ENCODE data around the gene FAT2. TPM values are rescaled to one million over a fixed set of nuclear protein-coding genes. Genes with fewer than 3 reads are reported as not detected.

FAT2 gene
- total RNA-seq, 1 experiment from 2014 or later = not detected

- H3K4me3 ChIP-seq (ENCODE audit: low read length) = no peak overlapping the region
- no peak overlapping the region for H3K27ac ChIP-seq (ENCODE audit: low read length)
- no peaks in the 10 kb centered on the region for H3K9me2 ChIP-seq (replicated peaks; ENCODE audit: insufficient read depth, low read length)
- no peaks in the 10 kb centered on the region for H3K27me3 ChIP-seq (ENCODE audit: low read length)
- no peak overlapping the region for H2AFZ ChIP-seq (ENCODE audit: low read length)
- H3K4me2 ChIP-seq (ENCODE audit: low read depth, low read length, poor library complexity, severe bottlenecking) = no peak overlapping the region
- no peaks in the 10 kb centered on the region for H3K4me1 ChIP-seq (ENCODE audit: low read length)
- no peaks in the 10 kb centered on the region for H3K79me2 ChIP-seq (ENCODE audit: low read length)
- no peaks in the 10 kb centered on the region for H3K9me3 ChIP-seq (ENCODE audit: low read length)
- no peak for DNase-seq
- no peaks in the 10 kb centered on the region for H3K36me3 ChIP-seq (ENCODE audit: insufficient read depth, low read length)
- H3K9ac ChIP-seq (ENCODE audit: low read length) = no peak overlapping the region
- H4K20me1 ChIP-seq (ENCODE audit: insufficient read depth, low read depth, low read length) = no peaks in the 10 kb centered on the region
Observed at GRCh38 chr5:151617841-151618710, 26.9 kb upstream of the FAT2 start.

GRCh38 chr5:151617383-151617840, 26.3 kb upstream of the FAT2 start:
- no peaks in the 10 kb centered on the region for H3K36me3 ChIP-seq (ENCODE audit: insufficient read depth, low read length)
- no peaks in the 10 kb centered on the region for H4K20me1 ChIP-seq (ENCODE audit: insufficient read depth, low read depth, low read length)
- no peak overlapping the region for H2AFZ ChIP-seq (ENCODE audit: low read length)
- H3K4me1 ChIP-seq (ENCODE audit: low read length) = no peaks in the 10 kb centered on the region
- H3K9ac ChIP-seq (ENCODE audit: low read length) = no peak overlapping the region
- no peak overlapping the region for H3K4me2 ChIP-seq (ENCODE audit: low read depth, low read length, poor library complexity, severe bottlenecking)
- DNase-seq = no peak
- H3K4me3 ChIP-seq (ENCODE audit: low read length) = no peak overlapping the region
- no peaks in the 10 kb centered on the region for H3K9me3 ChIP-seq (ENCODE audit: low read length)
- no peaks in the 10 kb centered on the region for H3K79me2 ChIP-seq (ENCODE audit: low read length)
- no peaks in the 10 kb centered on the region for H3K27me3 ChIP-seq (ENCODE audit: low read length)
- H3K9me2 ChIP-seq (replicated peaks; ENCODE audit: insufficient read depth, low read length) = no peaks in the 10 kb centered on the region
- H3K27ac ChIP-seq (ENCODE audit: low read length) = no peak overlapping the region

- Histone ChIP-seq H3K4me2 (ENCODE audit: low read depth, low read length, poor library complexity, severe bottlenecking) (no peak overlapping the region), H3K4me3 (ENCODE audit: low read length) (no peak overlapping the region), H3K79me2 (ENCODE audit: low read length) (no peaks in the 10 kb centered on the region), H2AFZ (ENCODE audit: low read length) (no peak overlapping the region), H3K4me1 (ENCODE audit: low read length) (no peaks in the 10 kb centered on the region), H3K9me3 (ENCODE audit: low read length) (no peaks in the 10 kb centered on the region), H3K27ac (ENCODE audit: low read length) (no peak overlapping the region), H3K9ac (ENCODE audit: low read length) (no peak overlapping the region), H3K9me2 (replicated peaks; ENCODE audit: insufficient read depth, low read length) (no peaks in the 10 kb centered on the region), H3K36me3 (ENCODE audit: insufficient read depth, low read length) (no peaks in the 10 kb centered on the region), H3K27me3 (ENCODE audit: low read length) (no peaks in the 10 kb centered on the region), H4K20me1 (ENCODE audit: insufficient read depth, low read depth, low read length) (no peaks in the 10 kb centered on the region)
- no peak for DNase-seq
Observed at GRCh38 chr5:151615431-151615830, 24.3 kb upstream of the FAT2 start.

- Histone ChIP-seq H3K9me2 (replicated peaks; ENCODE audit: insufficient read depth, low read length) (no peaks in the 10 kb centered on the region), H2AFZ (ENCODE audit: low read length) (no peak overlapping the region), H4K20me1 (ENCODE audit: insufficient read depth, low read depth, low read length) (no peaks in the 10 kb centered on the region), H3K27me3 (ENCODE audit: low read length) (no peaks in the 10 kb centered on the region), H3K4me1 (ENCODE audit: low read length) (no peaks in the 10 kb centered on the region), H3K9ac (ENCODE audit: low read length) (no peak overlapping the region), H3K4me2 (ENCODE audit: low read depth, low read length, poor library complexity, severe bottlenecking) (no peak overlapping the region), H3K4me3 (ENCODE audit: low read length) (no peak overlapping the region), H3K36me3 (ENCODE audit: insufficient read depth, low read length) (no peaks in the 10 kb centered on the region), H3K27ac (ENCODE audit: low read length) (no peak overlapping the region), H3K9me3 (ENCODE audit: low read length) (no peaks in the 10 kb centered on the region), H3K79me2 (ENCODE audit: low read length) (no peaks in the 10 kb centered on the region)
- DNase-seq = no peak
Observed at GRCh38 chr5:151614565-151614964, 23.4 kb upstream of the FAT2 start.

GRCh38 chr5:151612689-151613427, 21.7 kb upstream of the FAT2 start:
- Histone ChIP-seq H3K4me2 (ENCODE audit: low read depth, low read length, poor library complexity, severe bottlenecking) (no peak overlapping the region), H3K27ac (ENCODE audit: low read length) (no peak overlapping the region), H3K9ac (ENCODE audit: low read length) (no peak overlapping the region), H3K4me1 (ENCODE audit: low read length) (no peaks in the 10 kb centered on the region), H4K20me1 (ENCODE audit: insufficient read depth, low read depth, low read length) (no peaks in the 10 kb centered on the region), H3K9me3 (ENCODE audit: low read length) (no peaks in the 10 kb centered on the region), H3K79me2 (ENCODE audit: low read length) (no peaks in the 10 kb centered on the region), H3K36me3 (ENCODE audit: insufficient read depth, low read length) (no peaks in the 10 kb centered on the region), H2AFZ (ENCODE audit: low read length) (no peak overlapping the region), H3K27me3 (ENCODE audit: low read length) (no peaks in the 10 kb centered on the region), H3K4me3 (ENCODE audit: low read length) (no peak overlapping the region), H3K9me2 (replicated peaks; ENCODE audit: insufficient read depth, low read length) (no peaks in the 10 kb centered on the region)
- no peak for DNase-seq

GRCh38 chr5:151611127-151611775, 20.1 kb upstream of the FAT2 start:
- Histone ChIP-seq H3K9me3 (ENCODE audit: low read length) (no peaks in the 10 kb centered on the region), H4K20me1 (ENCODE audit: insufficient read depth, low read depth, low read length) (no peaks in the 10 kb centered on the region), H3K36me3 (ENCODE audit: insufficient read depth, low read length) (no peaks in the 10 kb centered on the region), H3K4me2 (ENCODE audit: low read depth, low read length, poor library complexity, severe bottlenecking) (no peak overlapping the region), H3K79me2 (ENCODE audit: low read length) (no peaks in the 10 kb centered on the region), H3K9ac (ENCODE audit: low read length) (no peak overlapping the region), H3K9me2 (replicated peaks; ENCODE audit: insufficient read depth, low read length) (no peaks in the 10 kb centered on the region), H3K4me1 (ENCODE audit: low read length) (no peaks in the 10 kb centered on the region), H3K4me3 (ENCODE audit: low read length) (no peak overlapping the region), H3K27me3 (ENCODE audit: low read length) (no peaks in the 10 kb centered on the region), H2AFZ (ENCODE audit: low read length) (no peak overlapping the region), H3K27ac (ENCODE audit: low read length) (no peak overlapping the region)
- DNase-seq = no peak

- Histone ChIP-seq H3K4me1 (ENCODE audit: low read length) (no peaks in the 10 kb centered on the region), H3K9ac (ENCODE audit: low read length) (no peak overlapping the region), H3K79me2 (ENCODE audit: low read length) (no peaks in the 10 kb centered on the region), H3K4me2 (ENCODE audit: low read depth, low read length, poor library complexity, severe bottlenecking) (no peak overlapping the region), H3K36me3 (ENCODE audit: insufficient read depth, low read length) (no peaks in the 10 kb centered on the region), H2AFZ (ENCODE audit: low read length) (no peak overlapping the region), H3K4me3 (ENCODE audit: low read length) (no peak overlapping the region), H3K27me3 (ENCODE audit: low read length) (no peaks in the 10 kb centered on the region), H3K9me3 (ENCODE audit: low read length) (no peaks in the 10 kb centered on the region), H3K9me2 (replicated peaks; ENCODE audit: insufficient read depth, low read length) (no peaks in the 10 kb centered on the region), H3K27ac (ENCODE audit: low read length) (no peak overlapping the region), H4K20me1 (ENCODE audit: insufficient read depth, low read depth, low read length) (no peaks in the 10 kb centered on the region)
- no peak for DNase-seq
Observed at GRCh38 chr5:151608522-151608921, 17.4 kb upstream of the FAT2 start.

- Histone ChIP-seq H3K4me3 (ENCODE audit: low read length) (no peak overlapping the region), H3K27ac (ENCODE audit: low read length) (no peak overlapping the region), H3K36me3 (ENCODE audit: insufficient read depth, low read length) (no peaks in the 10 kb centered on the region), H3K9me3 (ENCODE audit: low read length) (no peaks in the 10 kb centered on the region), H3K9ac (ENCODE audit: low read length) (no peak overlapping the region), H3K4me2 (ENCODE audit: low read depth, low read length, poor library complexity, severe bottlenecking) (no peak overlapping the region), H4K20me1 (ENCODE audit: insufficient read depth, low read depth, low read length) (no peaks in the 10 kb centered on the region), H3K79me2 (ENCODE audit: low read length) (no peaks in the 10 kb centered on the region), H3K4me1 (ENCODE audit: low read length) (no peaks in the 10 kb centered on the region), H3K9me2 (replicated peaks; ENCODE audit: insufficient read depth, low read length) (no peaks in the 10 kb centered on the region), H2AFZ (ENCODE audit: low read length) (no peak overlapping the region), H3K27me3 (ENCODE audit: low read length) (no peaks in the 10 kb centered on the region)
- no peak for DNase-seq
Observed at GRCh38 chr5:151607304-151607703, 16.2 kb upstream of the FAT2 start.

Measured in Karpas-422 (cell line).